Subcutaneous adipose tissue (tissue), 4 donors: Measurements from ENCODE around the gene LRCH1. TPM values are rescaled to one million over a fixed set of nuclear protein-coding genes. Genes with fewer than 3 reads are reported as not detected.

Experiments
- total RNA-seq, 4 donors: library from RNA; depleted of rRNA; stranded (reverse); fragments of >200 nt; gene quantifications; one replicate each; pipeline ENCODE4 v1.1.0, GENCODE V29; 2016
- TF ChIP-seq, protein P1 (sequence below): fragments of 450-650 bp; IDR thresholded peaks from one replicate; pipeline ENCODE4 v1.5.1; 2016; ENCODE audit warnings: low read depth, mild to moderate bottlenecking, control low read depth, antibody characterized with exemption, moderate library complexity

The LRCH1 gene
- total RNA-seq, 4 donors from 2014 or later: 18.9 to 27.5 (median 25.7) TPM

DNA sequence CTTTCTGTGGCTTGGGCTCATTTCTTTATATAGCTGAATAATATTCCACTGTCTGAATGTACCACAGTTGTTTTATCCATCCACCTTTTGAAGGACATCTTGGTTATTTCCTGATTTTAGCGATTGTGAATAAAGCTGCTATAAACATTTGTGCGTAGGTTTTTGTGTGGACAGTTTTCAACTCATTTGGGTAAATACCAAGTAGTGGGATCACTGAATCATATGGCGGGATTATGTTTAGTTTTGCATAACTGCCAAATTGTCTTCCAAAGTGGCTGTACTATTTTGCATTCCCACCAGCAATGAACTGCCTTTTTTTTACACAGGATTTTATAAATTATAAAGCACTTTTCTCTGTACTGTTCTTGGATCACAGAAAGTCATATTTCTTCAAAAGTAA lies 13.7 kb upstream of the LRCH1 start:
- TF ChIP-seq, protein P1, sequence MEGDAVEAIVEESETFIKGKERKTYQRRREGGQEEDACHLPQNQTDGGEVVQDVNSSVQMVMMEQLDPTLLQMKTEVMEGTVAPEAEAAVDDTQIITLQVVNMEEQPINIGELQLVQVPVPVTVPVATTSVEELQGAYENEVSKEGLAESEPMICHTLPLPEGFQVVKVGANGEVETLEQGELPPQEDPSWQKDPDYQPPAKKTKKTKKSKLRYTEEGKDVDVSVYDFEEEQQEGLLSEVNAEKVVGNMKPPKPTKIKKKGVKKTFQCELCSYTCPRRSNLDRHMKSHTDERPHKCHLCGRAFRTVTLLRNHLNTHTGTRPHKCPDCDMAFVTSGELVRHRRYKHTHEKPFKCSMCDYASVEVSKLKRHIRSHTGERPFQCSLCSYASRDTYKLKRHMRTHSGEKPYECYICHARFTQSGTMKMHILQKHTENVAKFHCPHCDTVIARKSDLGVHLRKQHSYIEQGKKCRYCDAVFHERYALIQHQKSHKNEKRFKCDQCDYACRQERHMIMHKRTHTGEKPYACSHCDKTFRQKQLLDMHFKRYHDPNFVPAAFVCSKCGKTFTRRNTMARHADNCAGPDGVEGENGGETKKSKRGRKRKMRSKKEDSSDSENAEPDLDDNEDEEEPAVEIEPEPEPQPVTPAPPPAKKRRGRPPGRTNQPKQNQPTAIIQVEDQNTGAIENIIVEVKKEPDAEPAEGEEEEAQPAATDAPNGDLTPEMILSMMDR: no peak

DNA sequence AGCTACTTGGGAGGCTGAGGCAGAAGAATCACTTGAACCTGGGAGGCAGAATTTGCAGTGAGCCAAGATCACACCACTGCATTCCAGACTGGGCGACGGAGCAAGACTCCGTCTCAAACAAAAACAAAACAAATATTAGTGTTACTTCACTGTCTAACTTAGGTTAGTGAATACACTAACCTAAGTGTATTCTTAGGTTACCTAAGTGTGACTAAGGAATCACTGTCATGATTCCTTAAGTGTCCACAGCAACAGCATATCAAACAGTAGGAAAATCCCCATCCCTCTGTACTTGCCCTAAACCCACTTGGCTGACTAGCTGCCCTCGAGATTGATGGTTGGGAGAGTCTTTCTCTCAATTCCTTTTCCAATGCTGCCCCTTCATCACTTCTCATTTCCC lies 11.8 kb upstream of the LRCH1 start:
- TF ChIP-seq, protein P1: no peak

DNA sequence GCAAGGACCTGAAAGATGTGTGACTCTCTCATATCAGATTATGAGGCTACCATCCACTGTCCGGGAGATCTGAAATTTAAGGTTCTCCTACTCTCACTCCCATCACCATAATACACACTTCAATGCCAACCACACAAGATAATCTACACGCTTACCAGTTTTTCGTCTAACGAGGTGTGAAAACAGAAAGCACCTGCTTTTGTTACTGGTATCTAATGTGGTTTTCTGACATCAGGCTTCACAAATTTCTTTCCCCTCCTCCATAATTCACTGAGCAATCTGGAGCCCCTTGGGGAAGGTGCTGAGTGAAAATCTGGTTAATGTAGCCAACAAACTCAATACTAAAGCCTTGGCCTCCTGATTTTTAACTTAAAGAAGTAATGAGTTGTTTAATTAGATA lies 10.1 kb upstream of the LRCH1 start:
- TF ChIP-seq, protein P1: no peak

DNA sequence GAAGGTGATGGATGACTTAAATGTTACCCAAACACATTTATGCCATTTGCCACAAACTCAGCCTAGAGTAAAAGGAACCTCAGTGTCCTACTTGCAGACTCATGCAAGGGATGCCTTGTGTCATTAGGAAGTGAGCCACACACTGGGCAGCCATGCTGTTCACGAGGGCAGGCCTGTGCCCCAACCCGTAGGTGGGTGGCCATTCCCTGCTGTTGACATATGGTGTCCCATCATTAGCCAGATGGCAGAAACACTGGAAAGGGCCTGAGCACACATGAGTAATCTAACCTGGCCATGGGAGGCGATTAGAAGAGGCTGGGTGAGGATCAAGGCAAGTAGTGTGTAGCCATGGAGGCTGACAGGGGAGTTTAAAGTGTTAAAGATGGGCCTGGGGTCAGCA lies 9.7 kb upstream of the LRCH1 start:
- TF ChIP-seq, protein P1: no peak

DNA sequence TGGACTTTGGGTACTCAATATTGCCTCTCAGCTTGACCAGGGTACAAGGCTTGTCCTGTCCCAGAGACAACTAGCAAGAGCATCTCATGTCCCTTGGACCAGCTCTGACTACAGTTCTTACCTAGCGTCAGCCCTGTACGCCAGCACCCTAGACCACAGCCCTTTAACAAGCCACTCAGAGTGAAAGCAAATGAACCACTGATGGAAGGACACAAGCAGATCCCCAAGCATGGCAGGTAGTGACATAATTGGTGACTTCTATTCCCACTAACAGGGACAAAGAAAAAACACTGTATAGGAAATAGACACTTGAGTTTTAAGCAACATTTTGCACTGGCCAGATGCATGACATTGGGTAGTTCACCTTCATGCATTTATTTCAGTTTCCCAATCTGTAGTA lies 8.8 kb upstream of the LRCH1 start:
- TF ChIP-seq, protein P1: no peak

DNA sequence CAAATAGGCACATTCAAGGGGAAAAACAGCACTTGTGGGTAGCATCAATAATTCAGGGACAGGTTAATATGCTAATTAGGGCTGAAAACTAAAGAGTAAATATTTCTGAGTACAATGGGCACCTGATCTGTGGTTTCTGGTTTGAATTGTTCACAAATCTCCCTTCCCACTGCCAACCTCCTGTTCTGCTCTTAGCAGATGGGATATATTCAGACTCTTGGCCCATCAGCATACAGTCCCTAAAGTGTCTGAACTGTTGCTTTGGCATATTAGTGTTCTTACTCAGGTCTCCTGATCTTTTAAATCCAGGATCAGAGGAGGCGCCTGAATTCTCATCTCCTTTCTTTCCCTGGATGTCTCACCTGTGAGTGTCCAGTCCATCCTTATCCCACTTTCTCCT lies 8.2 kb upstream of the LRCH1 start:
- TF ChIP-seq, protein P1: no peak

DNA sequence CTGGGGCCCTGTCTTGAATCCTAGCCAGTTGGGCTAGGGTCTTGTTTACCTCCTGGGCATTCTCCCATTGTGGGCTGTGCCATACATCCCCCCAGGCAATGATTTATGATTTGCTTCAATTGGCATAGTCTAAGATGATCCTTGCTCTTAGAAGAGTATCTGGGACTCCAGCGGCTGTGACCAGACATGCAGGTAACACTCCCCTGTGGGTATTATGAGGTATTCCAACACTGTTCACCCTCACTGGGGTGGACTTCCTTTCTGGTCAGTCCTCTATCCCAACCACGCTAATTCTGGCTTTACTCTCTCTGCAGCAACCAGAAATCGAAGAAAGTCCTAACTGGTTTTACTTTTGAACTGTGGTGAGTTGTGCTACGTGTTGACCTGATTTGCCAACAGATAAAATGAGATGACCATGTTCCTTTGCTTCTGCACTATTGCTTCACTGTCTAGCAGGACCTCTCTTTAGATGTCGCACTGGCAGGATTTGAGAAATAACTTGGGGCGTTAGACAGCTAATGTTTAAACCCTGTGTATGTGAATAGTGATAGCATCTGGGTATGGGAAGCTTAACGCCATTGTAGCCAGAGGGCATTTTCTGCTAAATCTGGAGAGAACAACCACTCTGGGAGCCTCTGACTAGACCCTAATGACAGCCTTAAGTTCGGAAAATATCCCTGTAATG lies 6.7 kb upstream of the LRCH1 start:
- TF ChIP-seq, protein P1: no peak
